KG1 (cell line): Measurements from ENCODE around the gene METTL21C.

Experiments
- DNase-seq: peaks from one replicate; lab custom pipeline; 2025; lab: John Stamatoyannopoulos, UW

Gene METTL21C

DNA sequence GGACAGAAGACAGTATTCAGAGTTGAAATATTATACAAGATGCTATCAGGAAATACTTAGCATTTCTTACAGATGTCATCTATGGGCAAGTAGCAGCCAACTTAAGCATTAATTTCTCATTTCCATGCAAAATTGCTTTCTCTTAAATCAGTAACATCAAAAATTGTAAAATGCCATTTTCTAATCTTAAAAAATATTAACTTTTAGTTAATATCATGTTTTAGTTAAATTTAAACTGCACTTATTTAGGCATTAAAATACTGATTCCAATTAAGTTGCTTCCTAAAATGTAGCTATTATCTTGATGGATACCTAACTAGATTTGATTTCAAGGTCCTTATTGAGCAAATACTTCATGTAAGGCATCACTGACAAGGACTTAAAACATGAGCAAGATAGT is 27.8 kb downstream of the METTL21C start:
- no peak for DNase-seq

DNA sequence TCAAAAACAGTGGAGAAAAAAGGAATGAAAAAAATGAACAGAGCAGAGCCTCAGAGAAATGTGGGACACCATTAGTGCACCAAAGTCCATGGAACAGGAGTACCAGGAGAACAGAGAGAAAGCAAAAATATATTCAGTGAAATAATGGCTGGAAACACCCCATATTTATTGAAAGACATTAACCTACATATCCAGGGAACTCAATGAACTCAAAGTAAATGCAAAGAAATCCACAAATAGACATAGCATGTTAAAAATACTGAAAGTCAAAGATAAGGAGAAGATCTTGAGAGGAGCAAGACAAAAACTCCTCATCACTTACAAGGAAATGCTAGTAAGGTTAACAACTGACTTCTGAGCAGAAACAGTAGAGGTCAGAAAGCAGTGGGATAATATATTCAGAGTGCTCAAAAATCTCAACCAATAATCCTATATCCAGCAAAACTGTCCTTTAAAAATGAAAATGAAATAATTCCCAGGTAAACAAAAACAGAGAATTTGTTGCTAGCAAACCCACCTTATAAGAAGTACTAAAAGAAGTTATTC is 35.6 kb downstream of the METTL21C start:
- DNase-seq: no peak

DNA sequence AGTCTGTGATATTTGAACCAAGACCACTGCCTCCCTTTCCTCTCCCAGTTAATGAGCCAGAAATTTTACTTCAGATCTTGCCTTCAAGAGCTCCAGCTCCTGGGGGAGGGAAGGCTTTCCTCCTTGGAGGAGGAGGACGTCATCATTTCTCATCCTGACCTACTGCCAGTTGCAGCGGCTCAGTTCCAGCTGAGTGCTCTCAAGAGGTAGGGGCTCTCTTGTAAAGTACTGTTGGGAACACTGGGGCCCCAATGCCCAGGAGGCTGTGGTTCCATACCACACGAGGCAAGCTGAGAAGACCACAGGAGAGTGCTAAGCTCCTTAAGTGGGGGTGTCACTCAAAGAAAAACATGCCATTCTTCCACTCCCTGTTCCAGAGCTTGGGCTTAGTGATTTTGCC is 36.2 kb downstream of the METTL21C start:
- DNase-seq: no peak

DNA sequence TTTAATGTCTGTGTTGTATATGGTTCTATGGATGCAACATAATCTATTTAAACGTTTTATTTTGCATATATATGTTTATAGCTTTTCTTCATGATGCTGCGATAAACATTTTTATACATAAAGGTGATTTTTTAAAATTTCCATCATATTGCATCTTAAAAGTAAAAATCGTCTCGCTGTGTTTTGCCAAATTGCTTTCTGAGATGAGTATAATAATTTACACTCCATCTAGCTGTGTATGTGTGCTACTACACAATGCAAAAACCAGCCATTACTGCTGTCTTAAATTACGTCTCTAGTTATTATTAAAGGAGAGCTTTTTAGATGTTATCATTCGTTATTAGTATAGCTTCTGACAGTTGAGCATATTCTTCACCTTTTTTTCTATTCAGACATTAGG is 37.2 kb downstream of the METTL21C start:
- no peak for DNase-seq

DNA sequence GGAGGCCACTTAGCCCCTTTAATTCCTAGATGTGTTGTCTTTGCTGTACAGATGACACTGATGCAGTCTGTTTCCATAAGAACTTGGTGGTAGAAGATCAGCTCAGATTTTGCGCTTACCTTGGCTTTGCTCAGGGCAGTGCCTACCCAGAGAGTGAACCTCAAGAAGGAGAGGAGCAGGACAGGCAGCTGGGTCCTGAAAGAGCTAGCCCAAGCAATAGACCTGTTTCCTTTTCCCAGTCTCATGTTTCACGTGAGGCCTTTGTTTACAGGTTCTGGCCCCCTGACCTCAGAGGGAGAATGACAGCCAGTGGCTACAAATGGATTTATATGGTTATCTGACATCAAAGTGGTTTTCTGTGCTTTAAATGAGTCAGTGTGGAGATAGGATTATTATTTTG is 40.1 kb downstream of the METTL21C start:
- no peak for DNase-seq

DNA sequence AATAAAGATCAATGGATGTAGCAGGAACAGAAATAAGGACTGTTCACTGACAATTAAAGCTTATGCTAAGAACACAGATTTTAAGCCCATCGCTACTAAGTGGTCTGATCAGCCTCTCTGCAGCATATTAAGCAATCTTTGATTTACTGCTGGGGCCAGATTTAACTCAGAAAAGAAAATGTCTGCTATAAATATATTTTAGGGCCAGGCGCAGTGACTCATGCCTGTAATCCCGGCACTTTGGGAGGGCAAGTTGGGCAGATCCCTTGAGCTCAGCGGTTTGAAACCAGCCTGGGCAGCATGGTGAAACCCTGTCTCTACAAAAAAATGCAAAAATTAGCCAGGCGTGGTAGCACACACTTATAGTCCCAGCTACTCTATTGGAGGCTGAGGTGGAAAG is 43.0 kb downstream of the METTL21C start:
- DNase-seq: no peak

DNA sequence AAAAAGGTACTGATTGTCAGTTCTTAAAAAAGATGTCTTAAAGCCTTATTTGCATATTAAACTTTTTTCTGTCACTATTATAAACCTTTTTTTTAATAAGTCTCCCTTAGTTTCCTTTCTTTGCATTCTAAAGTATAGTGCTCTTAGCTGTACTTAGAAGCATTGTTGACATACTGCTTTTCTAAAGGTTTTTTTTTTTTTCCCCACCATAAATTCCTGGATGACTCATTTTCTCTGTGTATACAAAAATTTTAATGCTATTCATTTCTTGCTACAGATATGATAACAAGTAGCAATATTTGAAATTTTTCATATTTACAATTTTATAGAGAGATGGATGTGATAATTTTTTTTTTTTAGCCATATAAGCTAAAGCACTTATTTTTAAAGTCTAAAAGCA is 43.5 kb downstream of the METTL21C start:
- no peak for DNase-seq

DNA sequence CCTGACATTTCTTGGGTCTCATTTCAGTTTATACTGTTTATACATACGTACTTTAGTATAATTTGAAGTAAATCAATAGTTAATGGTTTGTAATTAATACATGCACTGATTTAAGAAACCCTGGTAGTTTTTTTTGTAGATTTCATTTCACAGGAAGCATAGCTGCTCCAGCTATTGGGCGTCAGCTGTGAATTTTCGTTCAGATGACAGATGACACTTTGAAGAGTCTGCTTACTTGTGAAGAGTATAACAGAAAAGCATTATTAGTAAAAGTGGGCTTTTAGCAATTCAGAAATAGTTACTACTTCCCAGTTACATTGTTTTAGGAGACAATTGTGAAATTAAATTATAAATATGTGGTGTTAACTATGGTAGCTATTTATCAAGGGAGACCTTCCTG is 44.4 kb downstream of the METTL21C start:
- DNase-seq: no peak

DNA sequence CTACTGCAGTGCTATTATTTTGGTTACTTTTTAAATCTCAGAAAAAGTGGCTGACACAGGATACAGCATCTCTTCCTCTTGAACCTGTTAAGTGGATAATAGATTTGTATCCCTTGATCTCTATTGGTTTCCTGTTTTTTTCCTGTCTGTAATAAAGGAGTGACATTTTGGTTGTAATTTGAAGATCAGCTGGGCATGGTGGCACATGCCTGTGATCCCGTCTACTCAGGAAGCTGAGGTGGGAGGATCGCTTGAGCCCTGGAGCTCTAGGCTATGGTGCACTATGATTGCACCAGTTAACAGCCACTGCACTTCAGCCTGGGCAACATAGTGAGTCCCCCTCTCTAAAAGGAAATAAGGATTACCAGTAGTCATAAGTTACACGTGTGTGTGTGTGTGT is 46.8 kb downstream of the METTL21C start:
- DNase-seq: no peak

DNA sequence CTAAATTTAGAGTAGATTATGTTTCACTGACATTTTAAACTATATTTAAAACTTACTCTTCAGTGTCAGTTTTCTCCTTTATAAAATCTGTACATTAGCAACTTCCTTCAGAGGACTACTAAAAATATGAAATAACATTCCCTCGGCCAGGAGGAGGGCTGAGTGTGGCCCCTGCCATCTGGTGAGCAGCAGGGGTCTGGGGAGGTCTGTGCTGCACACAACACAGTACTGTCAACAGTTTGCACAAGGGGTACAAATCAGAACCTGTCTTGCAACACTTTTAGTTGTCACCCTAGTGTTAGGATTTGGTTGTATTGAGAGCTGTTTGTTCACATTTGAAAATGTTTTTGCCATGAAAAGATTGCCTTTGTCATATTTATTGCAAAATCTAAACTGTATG is 49.1 kb downstream of the METTL21C start:
- no peak for DNase-seq

DNA sequence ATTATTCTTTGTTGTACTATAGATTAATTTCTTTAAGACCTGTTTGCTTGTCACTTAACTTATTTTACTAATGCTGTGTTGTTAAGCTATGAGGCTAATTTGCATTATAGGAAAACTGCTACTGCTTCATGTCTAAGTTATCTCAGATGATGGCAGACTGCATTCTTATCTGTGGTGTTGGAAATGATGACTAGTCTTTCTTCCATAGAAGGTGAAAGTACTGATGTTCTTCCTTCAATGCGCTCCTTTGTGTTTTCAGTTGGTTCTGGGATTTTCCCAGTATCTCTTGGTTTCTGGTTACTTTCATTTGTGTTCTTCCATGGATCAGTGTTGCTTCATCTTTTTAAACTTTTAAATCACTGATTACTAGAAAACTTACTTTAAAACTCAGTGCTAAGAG is 51.2 kb downstream of the METTL21C start:
- DNase-seq: no peak

DNA sequence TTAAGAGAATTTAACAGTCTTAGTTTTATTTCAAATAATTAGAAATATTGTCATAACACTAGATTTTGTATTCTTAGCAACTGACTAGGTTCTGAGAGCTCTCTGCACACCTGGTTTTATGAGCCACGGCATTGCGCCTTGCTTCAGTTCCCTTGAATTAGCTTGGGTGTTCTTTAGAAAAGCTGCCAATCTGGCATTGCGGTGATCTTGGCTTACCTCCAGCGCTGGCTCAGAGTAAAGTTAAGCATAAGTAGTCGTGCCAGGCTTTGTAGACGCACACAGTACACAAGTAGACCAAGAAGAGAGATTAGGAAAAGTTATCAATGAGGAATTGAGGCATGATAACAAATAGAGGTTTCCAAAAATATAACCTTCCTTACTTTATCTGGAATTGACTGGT is 52.4 kb downstream of the METTL21C start:
- DNase-seq: no peak

DNA sequence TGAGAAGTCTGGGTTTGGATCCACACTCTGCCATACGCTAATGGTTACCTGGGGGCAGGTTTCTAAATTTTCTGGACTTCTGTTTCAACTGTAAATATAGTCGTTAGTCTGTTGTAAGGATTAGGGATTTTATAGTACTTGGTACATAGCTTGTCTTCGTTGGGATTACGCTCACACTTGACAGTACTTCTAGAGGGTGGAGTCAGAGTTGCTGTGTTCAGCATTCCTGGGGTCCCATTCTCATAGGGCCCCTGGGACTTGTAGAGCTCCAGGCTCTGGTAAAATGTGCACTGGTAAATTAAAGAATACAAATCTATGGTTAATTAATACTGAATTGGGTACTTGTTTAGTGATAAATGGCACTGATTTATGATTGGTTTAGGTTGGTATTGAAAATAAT is 52.8 kb downstream of the METTL21C start:
- no peak for DNase-seq

DNA sequence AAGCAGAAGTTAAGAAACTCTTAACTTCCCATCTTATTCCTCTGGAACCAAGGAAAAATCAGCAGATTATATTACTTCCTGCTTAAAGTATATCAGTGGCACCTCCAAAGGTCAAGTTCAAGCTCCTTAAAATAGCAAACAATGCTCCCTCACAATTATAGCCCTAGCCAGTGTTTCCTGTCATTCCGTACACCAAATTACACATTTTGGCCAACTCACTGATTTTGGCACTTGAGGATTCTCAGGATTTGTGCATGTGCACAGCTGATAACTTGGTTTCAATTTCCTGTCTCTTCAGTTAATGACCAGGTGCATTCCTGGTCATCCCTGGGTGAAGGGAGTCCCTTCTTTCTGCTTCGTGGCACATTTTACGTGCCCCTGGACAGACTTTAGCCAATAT is 56.1 kb downstream of the METTL21C start:
- DNase-seq: no peak
